Calu3 (cell line): Measurements from ENCODE around the gene NREP. TPM values are rescaled to one million over a fixed set of nuclear protein-coding genes. Genes with fewer than 3 reads are reported as not detected.

Experiments
- BruUV-seq: library from RNA; stranded (reverse); fragments of 400-500 nt; replicated peaks from 2 replicates; lab custom pipeline; 2021; lab: Mats Ljungman, UMichigan
- CTCF ChIA-PET: fragments of 300-600 bp; sonication (Branson Sonifier 250); formaldehyde crosslinking; loops from one replicate; lab custom pipeline; 2022; ENCODE audit warnings: antibody characterized with exemption; lab: Charles Lee
- DNase-seq: peaks from one replicate; pipeline ENCODE4 v3.0.0; 2022
- H3K27ac Mint-ChIP-seq: one replicate; pipeline ENCODE4 v1.8.0; 2022; ENCODE audit warnings: mixed read lengths; ENCODE audit not compliant: unreplicated experiment
- H3K27me3 Mint-ChIP-seq: one replicate; pipeline ENCODE4 v1.8.0; 2022; ENCODE audit warnings: mixed read lengths; ENCODE audit not compliant: unreplicated experiment
- H3K36me3 Mint-ChIP-seq: one replicate; pipeline ENCODE4 v1.8.0; 2022; ENCODE audit warnings: mild to moderate bottlenecking, moderate library complexity, mixed read lengths; ENCODE audit not compliant: insufficient read depth, unreplicated experiment
- H3K4me1 Mint-ChIP-seq: one replicate; pipeline ENCODE4 v1.8.0; 2022; ENCODE audit warnings: mild to moderate bottlenecking, low read depth, mixed read lengths; ENCODE audit not compliant: unreplicated experiment
- H3K4me3 Mint-ChIP-seq: one replicate; pipeline ENCODE4 v1.8.0; 2022; ENCODE audit warnings: mild to moderate bottlenecking, low read depth, moderate library complexity, mixed read lengths; ENCODE audit not compliant: unreplicated experiment
- H3K9me3 Mint-ChIP-seq: one replicate; pipeline ENCODE4 v1.8.0; 2022; ENCODE audit warnings: low read depth, mixed read lengths; ENCODE audit not compliant: unreplicated experiment
- CTCF ChIP-seq: fragments of 200-600 bp; IDR thresholded peaks from one replicate; pipeline ENCODE4 v1.8.0; 2022; ENCODE audit warnings: antibody characterized with exemption; ENCODE audit not compliant: unreplicated experiment
- intact Hi-C: fragments of 100-400 bp; cut with micrococcal nuclease; formaldehyde crosslinking; loops from one replicate; pipeline ENCODE4 v1.10.0; 2022; ENCODE audit not compliant: unreplicated experiment
- total RNA-seq: library from RNA; stranded (reverse); gene quantifications from 2 replicates; pipeline ENCODE4 v1.2.3, GENCODE V29; 2022

The NREP gene
- total RNA-seq, 1 experiment from 2014 or later = 24.6 TPM

- no TSS peak for BruUV-seq
- no peak overlapping the region for H3K4me3 Mint-ChIP-seq
Observed at GRCh38 chr5:111728941-111729340, 28.1 kb downstream of the NREP start.

GRCh38 chr5:111726986-111727385, 30.0 kb downstream of the NREP start:
- Mint-ChIP-seq H3K4me1 (peaks cover 18% of the 10 kb centered on the region), H3K9me3 (no peaks in the 10 kb centered on the region), H3K27me3 (no peaks in the 10 kb centered on the region), H3K36me3 (no peaks in the 10 kb centered on the region), H3K4me3 (no peak overlapping the region), H3K27ac (no peak overlapping the region)
- intact Hi-C loops = no loop called here
- BruUV-seq = no TSS peak
- TF ChIP-seq CTCF = no peak
- no peak for DNase-seq
- CTCF ChIA-PET = no interaction called here

More at GRCh38 chr5:111728941-111729340, 28.1 kb downstream of the NREP start:
- Mint-ChIP-seq H3K9me3 (no peaks in the 10 kb centered on the region), H3K4me1 (peaks cover 18% of the 10 kb centered on the region), H3K27me3 (no peaks in the 10 kb centered on the region), H3K27ac (no peak overlapping the region), H3K36me3 (no peaks in the 10 kb centered on the region)
- DNase-seq = no peak
- CTCF ChIA-PET = interaction anchor here (0.6 kb wide), 1 partner anchor 1730 kb away, joined by 3 read pairs; no protein-coding TSS in a partner anchor
- intact Hi-C loops = no loop called here
- TF ChIP-seq CTCF = no peak

GRCh38 chr5:111722140-111722539, 34.9 kb downstream of the NREP start:
- no peak for TF ChIP-seq CTCF
- no TSS peak for BruUV-seq
- CTCF ChIA-PET = no interaction called here
- peaks cover 4% of the 10 kb centered on the region for H3K9me3 Mint-ChIP-seq
- no peaks in the 10 kb centered on the region for H3K4me1 Mint-ChIP-seq
- no peak overlapping the region for H3K27ac Mint-ChIP-seq
- intact Hi-C loops = no loop called here
- H3K36me3 Mint-ChIP-seq = no peaks in the 10 kb centered on the region
- no peaks in the 10 kb centered on the region for H3K27me3 Mint-ChIP-seq
- no peak overlapping the region for H3K4me3 Mint-ChIP-seq
- DNase-seq = no peak

- Mint-ChIP-seq H3K36me3 (no peaks in the 10 kb centered on the region), H3K4me3 (no peak overlapping the region), H3K27ac (no peak overlapping the region), H3K27me3 (no peaks in the 10 kb centered on the region), H3K9me3 (peaks cover 4% of the 10 kb centered on the region), H3K4me1 (no peaks in the 10 kb centered on the region)
- BruUV-seq = no TSS peak
- intact Hi-C loops = no loop called here
- CTCF ChIA-PET = no interaction called here
- DNase-seq = no peak
- TF ChIP-seq CTCF = no peak
Observed at GRCh38 chr5:111720333-111720890, 36.6 kb downstream of the NREP start.
